HT-29 (cell line): Measurements from ENCODE around the gene CD300E. TPM values are rescaled to one million over a fixed set of nuclear protein-coding genes. Genes with fewer than 3 reads are reported as not detected.
"Not testable (repeated sequence)": the region's sequence is repeated elsewhere in the genome, so short reads cannot be mapped to it uniquely, and the experiment has no call there.

Experiments used
- DNase-seq: peaks from one replicate; pipeline ENCODE4 v3.0.0-alpha.2; 2015; ENCODE audit warnings: low spot score
- total RNA-seq: library from RNA; depleted of rRNA; stranded (reverse); fragments of >200 nt; shearing (Covaris generic); gene quantifications from 2 replicates; pipeline ENCODE4 v1.2.3, GENCODE V29; 2014; rRNA removed

CD300E gene, protein sequence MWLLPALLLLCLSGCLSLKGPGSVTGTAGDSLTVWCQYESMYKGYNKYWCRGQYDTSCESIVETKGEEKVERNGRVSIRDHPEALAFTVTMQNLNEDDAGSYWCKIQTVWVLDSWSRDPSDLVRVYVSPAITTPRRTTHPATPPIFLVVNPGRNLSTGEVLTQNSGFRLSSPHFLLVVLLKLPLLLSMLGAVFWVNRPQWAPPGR
- not detected in 2 replicates for total RNA-seq

DNA sequence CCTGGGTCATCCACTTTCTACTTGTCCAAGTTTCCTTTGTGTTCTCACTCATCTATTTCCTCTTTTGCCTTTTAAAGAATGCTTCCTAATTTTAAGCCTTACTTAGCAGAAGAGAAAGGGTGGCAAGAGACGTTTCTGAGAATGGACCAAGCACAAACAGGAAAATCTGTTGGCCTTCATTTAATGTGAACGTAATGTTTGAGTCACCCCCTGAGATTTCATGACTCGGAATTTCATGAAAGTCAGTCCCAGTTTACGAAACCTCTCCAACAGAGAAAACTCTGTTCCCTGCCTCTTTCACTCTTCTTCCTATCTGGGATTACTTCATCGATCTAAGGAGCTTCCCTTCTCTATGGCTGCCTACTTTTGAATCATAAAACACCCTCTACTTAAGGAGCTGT, at the start of gene CD300E:
CD300E (minus strand) TSS at position 46 of the 401 bp plus-strand sequence. CDS start 117 bp downstream, outside the sequence.
- DNase-seq = no peak

DNA sequence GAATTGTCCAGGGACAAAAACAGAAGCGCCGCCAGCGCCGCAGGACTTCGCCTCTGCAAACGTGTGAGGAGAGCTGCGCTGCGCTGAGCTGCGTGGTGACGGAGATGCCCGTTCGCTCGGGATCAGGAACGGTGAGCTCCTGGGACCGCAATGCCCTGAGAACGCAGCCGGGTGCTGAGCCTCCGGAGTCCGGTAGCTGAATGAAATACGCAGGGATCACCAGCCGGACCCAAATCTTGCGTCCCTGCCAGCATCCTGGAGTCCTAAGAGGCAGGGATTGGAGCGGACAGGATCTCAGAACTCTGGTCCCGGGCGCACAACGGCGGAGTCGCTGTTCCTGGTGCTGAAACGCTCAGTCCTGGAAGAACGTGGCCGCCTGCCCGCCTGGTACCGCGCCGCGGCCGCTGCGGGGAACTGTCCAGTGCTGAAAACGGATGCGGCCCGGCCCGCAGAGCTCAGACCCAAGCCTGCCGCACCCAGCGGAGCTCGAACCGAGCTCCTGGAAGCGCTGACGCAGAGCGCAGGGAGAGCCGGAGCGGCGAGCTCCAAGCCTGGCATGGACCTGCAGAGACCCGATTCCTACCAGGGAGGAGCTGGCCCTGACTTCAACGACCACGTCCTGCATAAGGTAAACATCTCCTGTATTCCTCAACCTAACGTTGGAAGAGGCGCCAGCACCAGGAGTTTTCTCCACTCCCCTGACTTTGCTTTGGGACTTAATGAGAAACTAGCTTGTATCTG, 47.7 kb upstream of the CD300E start:
- DNase-seq = no peak

DNA sequence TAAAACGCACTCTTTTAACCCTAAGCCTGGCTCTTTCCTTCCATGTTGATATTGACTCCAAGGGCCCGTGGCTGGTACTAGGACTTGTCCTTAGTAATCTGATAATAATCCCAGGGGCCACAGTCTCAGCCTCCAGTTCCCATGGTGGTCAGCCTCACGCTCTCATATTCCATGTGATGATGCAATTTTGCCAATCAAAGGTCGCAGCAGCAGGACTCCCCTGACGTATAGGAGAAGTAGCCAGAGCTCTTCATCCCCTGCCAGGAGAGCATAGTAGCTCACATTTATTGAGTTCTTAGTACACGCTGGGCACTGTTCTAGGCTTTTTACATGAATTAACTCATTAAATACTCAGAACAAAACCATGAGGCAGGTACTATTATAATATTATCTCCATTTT, 46.8 kb upstream of the CD300E start:
- no peak for DNase-seq

DNA sequence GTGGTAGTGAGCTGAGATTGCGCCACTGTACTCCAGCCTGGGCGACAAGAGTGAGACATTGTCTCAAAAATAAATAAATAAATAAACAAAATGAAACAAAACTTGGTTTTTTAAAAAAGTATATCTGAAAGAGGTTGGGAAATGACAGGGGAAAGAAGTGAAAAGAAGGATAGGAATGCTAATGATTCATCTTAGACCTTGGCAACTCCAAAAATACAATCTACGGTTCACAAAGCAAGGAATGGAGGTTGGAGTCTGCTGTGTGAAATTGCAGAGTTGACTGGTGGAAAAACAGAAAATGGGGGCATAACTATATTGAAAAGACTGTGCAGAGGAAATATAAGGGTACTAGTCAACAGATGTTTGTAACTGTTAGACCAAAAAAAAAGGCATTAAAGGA, 40.0 kb upstream of the CD300E start:
- no peak for DNase-seq

DNA sequence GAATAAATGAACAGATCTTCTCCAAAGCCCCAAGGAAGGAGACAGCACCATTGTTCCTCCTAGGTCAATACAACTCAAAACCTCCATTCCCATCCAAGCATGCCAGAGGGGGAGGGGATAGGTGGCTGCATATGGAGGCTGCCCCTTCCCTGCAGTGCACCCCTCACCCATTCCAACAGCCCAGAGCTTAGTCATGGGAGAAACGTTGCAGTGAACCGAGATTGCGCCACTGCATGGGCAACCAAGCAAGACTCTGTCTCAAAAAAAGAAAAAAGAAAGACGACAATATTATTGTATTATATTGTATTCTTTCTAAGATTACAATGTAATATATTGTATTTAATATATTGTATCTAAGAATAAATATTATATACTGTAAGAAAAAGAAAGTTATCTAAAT, 36.4 kb upstream of the CD300E start:
- DNase-seq = no peak

DNA sequence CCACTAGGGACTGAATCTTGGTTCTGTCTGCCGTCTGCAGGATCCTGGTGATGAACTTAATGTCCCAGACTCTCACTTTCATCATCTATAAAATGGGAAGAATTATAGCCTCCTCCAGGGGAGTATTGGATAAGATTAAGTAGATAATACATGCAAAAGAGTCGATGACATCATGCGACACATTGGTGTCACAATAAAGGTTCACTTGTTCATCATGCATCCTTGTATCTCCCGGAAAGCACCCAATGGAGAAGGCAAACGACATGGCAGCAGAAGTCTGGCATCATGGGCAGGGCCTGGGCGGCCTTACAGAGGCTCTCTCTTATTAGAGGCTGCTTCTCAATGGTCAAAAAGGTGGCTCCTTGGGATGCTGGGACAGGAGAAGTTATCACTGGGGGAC, 35.1 kb upstream of the CD300E start:
- no peak for DNase-seq

DNA sequence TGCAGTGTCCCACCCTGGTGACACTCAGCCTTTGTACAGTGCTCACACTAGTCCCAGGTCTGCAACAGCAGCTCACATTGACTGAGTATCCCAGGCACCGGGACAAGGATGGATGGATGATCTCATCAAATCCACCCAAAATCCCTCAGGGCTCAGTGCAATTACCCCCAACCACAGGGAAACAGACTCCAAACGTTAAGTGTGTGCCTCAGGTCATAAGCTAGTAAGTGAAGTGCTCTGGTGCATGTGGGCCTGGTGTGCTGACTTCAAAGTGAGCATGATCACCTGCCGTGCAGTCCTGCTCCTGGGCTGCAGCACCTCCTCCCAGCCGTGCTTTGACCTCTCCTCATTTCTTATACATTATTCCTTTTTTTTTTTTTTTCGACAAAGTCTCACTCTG, 31.2 kb upstream of the CD300E start:
- DNase-seq = no peak

DNA sequence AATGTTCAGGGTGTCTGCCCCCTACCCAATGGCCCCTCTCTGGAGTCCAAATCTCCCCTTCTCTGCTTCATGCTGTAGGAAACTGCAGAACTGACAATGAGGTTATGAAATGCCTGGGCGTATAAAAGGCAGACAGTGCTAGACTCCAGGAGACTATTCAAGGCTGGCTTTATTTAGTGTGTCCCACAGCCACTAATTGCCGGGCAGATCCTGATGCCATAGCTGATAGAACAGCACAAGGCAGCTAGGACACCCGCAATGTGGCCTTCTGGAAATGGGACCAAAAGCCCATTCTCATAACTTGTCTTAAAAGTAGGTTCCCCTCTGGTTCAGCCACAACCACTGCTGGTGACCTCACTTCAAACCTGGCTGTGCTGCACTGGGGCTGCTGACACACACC, 28.5 kb upstream of the CD300E start:
- no peak for DNase-seq

DNA sequence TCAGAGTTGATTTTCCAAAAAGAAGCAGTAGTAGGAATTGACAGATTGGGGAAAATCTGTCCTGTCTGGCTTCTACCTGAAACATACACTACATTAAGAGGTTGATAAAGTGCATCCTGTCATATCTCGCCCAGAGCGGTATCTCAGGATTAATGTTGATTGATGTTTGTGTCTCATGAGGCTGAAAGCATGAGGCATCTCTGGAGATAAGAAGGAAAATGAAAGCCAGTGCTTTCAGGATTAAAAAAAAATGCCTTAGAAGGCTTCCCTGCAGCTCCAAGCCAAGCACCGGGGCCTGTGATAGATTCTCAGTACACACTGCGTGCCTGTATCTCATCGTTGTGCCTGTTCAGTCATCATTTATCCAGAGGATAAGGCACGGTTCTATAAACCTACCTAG, 26.4 kb upstream of the CD300E start:
- no peak for DNase-seq

DNA sequence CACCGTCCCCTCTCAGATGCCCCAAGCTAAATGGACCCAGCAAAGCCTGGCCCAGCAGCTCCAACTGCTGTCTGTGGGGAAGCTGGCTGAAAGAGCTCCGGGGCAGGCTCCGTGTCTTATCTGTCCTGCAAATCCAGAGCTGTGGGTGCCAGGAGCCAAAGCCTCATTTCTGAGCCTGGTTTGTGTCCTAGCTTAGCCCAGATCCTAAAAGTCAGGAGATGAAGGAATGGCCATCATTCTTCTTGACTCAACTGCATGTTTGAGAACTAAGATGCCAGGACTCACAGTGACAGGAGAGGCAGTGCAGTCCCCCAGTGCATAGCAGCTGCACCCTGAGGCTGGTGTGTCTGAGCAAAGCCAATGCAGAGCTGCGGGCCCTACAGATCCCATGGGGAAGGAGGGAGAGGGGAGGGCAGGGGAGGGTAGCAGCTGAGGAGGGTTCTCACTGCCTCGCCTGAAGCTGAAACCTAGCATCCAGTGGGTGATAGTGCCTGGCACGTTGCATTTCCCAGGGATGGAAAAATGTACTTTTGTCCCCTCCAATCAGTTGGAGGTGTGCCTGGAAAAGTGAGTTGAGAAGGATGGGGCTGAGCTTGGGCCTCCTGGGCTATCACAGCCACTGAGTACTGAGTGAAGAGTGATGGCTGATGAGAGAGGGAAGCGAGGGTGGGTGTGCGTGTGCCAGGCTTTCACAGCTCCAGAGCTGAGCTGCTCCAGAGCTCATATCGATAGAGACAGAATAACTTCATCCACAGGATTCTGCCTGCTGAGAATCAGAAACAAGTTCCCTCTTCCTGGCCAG, 24.5 kb upstream of the CD300E start:
- DNase-seq = no peak

DNA sequence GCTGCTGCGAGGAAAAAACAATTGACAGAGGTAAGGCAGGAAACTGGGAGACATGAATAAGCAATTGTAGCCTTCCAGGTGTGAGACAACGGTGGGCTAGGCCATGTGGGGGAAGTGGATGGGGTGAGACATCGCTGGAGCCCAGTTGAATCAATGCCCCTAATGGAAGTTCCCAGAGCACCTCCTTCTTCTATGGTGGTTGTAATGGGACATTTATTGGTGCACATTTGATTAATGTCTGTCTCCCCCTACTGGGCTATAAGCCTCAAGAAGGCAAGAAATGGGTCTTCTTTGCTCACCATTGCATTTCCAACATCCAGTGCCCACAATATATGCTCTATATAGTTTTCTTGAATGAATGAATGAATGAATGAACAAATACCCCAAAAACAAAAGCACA, 22.7 kb upstream of the CD300E start:
- DNase-seq = peak; percentile 41

DNA sequence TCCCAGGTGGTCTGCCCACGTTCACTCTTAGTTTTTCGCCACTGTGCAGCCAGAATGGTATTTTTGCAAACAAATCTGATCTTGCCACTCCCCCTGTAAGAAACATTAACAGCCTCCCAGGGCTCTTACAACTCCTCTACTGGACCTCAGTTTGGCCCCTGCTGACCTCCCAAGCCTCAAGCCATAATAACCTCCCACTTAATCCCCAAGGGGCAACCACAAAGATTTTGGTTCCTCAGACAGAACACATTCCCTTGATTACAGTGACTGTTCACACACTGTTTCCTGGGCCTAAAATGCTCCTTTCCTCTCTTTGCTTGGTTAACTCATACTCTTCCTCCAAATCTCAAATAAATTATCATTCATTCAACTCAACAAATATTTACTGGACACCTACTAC, 21.5 kb upstream of the CD300E start:
- DNase-seq = no peak

DNA sequence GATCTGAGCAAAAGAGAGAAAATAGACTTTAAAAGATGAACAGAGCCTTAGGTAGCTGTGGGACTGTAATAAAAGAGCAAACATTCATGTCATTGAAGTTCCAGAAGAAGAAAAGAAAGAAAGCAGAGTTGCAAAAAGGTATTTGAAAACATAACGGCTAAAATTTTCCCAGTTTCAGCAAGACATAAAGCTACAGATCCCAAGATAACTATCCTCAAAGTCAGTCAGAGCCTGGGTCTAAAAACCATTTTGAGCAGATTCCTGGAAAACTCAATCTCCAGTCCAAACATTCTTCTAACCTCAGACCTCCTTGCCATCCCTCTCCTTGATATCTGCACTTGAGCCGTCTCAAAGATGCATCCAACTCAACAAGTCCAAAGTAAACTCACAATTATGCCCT, 20.9 kb upstream of the CD300E start:
- DNase-seq = no peak

DNA sequence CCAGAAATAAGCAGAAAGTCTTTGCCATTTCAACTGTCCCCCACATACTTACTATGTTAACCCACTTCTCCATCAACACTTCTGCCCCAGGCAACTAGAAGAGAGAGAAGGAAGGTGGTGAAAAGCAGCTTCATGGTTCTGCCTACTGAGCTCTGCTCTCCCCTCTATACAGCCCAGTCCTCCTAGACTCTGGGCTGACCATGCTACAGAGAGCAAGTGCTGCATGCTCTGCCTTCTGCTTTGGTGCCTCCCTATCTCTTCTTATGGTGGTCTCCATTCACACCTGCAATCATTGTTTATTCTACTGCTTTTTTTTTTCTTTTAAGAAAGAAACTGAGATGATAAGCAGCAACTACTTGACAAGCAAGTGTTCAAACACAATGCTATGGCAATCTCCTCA, 20.3 kb upstream of the CD300E start:
- DNase-seq = no peak

DNA sequence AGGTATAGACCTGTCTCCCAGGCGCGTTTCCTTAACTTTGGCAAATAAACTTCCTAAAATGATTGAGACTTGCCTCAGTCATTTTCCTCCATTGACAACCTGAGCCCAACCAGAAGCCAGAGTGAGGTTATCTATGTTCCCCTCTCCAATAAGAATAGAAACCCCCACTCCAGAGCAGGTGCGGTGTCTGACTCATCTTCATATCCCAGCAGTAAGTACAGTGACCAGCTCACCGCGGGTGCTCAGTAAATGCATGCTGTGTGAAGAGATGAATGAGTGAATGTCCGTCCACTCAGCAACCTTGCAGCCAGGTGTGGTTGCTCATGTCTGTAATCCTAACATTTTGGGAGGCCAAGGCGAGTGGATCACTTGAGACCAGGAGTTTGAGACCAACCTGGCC, 19.5 kb upstream of the CD300E start:
- no peak for DNase-seq

DNA sequence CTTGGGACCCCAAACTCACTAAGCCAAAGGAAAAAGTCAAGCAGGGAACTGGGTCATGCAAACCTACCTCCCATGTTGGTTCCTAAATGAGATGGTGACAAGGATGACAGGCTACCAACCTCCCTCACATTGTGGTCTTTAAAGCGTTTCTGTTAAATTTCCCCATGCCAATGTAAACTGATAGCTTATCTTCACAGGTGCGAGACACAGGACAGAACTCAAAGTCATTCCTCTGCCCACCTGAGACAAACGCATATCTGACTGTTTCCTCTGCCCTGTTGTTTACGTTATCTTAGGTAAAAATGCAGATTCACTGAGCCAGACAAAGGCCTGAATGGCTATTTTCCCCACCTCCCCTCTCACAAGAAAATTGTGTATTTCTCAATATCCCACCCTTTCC, 19.0 kb upstream of the CD300E start:
- no peak for DNase-seq

DNA sequence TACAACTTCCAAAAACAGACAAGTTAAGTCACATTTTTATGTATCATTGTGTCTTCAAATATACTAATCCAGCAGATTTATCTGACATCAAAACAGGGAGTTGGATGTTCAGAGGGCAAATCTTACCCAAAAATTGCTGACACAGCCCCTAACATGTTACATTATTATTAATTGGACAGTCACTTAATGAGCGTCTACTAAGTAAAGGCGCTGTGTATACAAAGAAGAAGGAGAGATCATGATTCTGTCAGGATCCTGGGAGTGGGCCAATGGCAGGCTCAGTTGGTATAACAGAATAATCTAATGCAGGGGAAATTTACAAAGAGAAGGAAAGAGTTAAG, 18.4 kb upstream of the CD300E start:
- DNase-seq = no peak

DNA sequence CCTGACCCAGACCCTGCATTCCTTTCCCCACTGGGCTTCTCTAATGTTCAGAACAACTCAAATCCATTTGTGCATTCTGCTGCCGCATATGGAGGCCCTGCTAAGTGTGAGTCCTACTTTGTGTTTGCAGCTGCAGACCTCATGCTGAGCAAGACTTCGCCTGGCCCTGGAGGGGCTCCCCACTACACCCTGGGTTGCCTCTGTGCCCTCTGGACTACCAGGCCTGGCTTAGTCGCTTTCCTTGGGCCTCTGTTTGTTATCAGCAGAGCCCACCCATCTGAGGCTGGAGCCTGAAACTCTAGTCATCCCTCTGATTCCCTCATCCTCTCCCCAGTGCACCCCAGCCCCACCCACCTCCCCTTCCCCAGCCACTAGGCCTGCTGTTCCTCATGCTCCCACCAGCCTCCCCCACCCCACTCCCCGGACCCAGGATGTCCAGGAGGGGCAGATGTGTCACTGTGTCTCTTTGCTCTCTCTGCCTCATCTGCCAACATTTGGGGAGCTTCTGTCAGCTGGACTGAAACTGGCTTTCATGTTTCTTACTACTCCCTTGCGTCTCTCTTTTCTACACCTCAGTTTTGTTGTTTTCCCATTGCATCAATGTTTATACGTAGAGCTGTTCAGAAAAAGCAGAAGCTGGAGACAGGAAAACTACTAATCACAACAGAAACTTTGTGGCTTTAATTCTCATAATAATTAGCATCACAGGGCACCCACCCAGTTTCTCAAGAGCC, 17.9 kb upstream of the CD300E start:
- DNase-seq = no peak

DNA sequence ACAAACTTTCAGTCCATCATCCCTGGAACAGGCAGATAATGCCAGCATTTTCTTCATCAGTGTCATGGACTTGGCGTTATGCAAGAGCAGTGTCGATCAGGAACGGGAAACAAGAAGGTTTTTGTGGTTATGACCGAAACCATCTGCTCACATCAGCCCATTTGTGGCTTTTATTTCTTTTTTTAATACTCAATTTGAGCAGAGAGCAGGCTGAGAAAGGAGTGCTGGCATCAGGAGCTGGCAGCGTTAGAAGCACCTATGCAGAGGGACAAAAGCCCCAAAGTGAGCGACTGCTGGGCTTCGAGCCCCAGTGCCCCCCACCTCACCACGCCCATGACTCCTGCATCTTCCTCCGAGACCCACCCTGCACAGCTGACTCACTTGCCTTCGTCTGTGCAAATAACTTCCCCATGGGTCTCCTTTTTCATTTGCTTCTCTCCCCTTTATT, 16.2 kb upstream of the CD300E start:
- DNase-seq = no peak

DNA sequence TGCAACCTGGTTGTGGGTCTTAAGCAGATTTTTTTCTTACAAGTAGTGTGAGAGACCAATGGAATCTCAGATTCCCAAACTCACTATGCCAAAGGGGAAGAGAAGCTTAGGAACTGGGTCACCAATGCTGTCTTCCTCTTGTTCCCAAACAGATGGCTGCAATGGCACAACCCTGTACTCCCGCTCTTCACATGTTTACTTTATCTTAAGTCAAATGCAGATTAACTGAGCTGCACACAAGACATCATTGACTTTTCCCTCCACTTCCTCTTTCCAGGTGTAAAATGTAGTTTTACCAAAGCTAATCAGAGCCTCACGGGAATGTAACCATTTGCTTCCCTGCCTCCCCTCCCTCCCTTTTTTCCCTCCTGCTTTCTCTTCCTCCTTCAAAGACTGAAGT, 14.4 kb upstream of the CD300E start:
- DNase-seq = no peak

DNA sequence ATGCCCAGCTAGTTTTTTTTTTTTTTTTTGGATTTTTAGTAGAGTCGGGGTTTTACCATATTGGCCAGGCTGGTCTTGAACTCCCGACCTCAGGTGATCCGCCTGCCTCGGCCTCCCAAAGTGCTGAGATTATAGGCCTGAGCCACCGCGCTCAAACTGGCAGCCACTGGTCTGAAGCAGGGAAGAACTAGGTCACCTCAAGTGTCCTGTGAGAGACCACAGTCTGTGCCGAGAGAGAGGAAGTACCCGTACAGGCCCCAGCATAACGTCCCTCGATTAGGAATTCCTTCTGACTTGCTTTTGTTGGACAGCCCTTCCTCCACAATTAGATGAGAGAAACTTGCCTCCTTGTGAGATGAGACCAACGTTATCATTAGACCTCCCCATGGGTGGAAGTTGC, 13.7 kb upstream of the CD300E start:
- no peak for DNase-seq

DNA sequence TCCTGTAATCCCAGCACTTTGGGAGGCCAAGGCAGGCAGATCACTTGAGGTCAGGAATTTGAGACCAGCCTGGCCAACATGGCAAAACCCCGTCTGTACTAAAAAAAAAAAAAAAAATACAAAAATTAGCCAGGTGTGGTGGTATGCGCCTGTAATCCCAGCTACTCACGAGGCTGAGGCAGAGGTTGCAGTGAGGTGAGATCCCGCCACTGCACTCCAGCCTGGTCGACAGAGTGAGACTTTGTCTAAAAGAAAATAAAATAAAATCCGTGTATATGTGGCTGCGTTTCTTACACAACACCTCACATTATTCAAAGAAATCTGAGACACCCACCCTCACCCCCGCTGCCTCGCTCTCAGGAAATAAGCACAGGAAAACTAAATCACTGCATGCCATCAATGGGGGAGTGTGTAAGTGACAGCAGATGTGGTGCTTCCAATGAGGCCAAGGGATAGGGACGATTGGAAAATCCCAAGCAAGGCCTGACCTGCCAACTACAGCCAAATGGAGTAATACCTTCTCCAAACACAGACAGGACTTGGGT, 13.1 kb upstream of the CD300E start:
- not testable (repeated sequence) for DNase-seq
